Limb (tissue), 2 donors: ENCODE data around the gene TGFBR3L.
"Not testable (repeated sequence)": the region's sequence is repeated elsewhere in the genome, so short reads cannot be mapped to it uniquely, and the experiment has no call there.

Experiments used
- DNase-seq, 2 donors: peaks; one replicate each; pipeline ENCODE4 v3.0.0-alpha.2; 2016; ENCODE audit errors: extremely low spot score in 2 of 2

The TGFBR3L gene

GRCh38 chr19:7916103-7916954 lies 1.7 kb downstream of the TGFBR3L start:
- DNase-seq: no peak

DNA sequence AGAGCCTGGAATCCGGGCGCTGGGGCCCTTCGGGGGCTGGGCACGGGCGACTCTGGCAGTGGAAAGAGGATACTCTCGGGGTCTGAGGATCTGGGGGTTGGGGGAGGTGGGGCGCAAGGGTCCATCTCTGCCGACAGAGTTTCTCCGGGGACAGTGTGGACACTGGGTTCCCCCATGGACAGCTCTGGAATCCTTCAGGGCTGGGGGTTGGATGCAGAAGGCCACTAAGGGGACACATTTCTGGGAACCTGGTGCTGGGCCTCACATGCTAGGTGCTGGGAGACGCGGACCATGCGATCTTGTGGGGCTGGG lies 2.3 kb downstream of the TGFBR3L start:
- DNase-seq: peak in 1 of 2 donors; percentile 56

- peak in 1 of 2 donors; percentile 70 for DNase-seq
Observed at GRCh38 chr19:7917267-7918061, 2.8 kb downstream of the TGFBR3L start.

- DNase-seq: not testable (repeated sequence)
Observed at GRCh38 chr19:7918062-7918614, 3.5 kb downstream of the TGFBR3L start.

DNA sequence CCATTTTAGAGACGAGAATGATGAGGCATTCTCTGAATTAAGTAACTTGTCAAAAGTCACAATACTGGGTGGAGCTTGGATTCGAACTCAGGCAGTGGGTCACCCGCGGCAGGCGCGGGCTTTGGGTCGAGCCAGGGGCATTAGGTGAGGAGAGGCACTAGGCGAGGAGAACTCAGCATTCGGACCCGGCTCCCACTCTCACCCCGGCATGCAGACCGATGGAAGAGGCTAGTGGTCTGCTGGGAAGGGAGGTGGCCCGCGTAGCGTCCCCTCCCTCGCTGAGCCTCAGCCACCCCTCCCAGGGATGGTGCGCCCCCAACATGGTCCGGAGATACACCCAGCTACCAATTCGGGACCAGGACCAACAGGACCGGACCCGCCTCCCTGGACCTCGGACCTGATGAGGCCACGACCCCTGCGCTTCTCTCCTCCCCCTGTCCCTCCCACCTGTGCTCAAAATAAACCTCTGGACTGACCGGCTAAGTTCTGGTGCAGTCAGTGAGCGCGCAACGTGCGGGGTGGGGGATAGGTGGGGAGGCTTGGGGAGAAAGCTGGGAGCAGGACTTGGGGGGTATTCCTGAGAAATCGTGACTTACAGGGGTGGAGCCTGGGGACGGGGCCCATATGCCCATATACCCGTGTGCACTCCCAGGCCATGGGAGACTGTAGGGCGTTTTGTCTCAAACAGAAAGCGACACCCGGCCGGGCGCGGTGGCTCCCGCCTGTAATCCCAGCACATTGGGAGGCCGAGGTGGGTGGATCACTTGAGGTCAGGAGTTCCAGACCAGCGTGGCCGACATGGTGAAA lies 4.2 kb downstream of the TGFBR3L start:
- peak in 1 of 2 donors; percentile 38 for DNase-seq

DNA sequence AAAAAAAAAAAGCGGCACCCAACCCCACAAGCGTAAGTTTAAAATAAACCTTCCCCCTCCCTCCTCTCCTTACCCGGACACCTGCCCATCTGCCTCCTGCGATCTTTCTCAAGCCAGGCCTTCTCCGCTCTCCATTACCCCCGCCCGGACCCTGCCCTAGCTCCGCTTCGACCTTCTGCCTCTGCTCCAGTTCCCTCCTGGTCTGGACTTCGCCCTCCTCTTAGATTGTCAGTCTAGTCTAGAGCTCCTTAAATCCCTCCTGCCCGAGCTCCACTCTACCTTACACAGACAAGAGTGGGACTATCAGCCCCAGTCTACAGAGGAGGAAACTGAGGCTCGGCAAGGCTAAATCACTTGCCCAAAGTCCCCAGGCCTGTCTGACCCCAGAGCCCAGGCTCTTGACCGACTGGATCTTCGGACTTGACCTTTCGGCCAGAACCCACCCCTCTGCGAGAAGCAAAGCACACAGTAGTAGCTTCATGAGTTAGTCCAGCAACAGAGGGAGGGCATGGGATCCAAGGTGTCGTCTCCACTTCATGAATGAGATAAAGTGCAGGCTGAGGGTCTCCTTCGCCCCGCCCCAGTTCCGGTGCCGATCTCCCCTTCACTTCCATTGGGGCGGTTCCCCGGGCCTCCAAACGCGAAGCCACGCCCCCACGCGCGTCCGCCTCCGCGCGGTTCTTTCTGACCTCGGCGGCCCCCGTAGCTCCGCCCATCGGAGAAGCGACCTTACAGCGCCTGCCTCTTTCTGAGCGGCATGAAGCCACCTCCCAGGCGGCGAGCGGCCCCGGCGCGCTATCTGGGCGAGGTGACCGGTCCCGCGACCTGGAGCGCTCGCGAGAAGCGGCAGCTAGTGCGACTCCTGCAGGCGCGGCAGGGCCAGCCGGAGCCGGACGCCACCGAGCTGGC lies 5.2 kb downstream of the TGFBR3L start, which contains the start of gene SNAPC2:
TSS of gene SNAPC2 (plus strand) at position 729 of the 909 bp plus-strand sequence. CDS start at position 758, 29 bp downstream.
- peak; percentile 92 to 99 for DNase-seq

DNA sequence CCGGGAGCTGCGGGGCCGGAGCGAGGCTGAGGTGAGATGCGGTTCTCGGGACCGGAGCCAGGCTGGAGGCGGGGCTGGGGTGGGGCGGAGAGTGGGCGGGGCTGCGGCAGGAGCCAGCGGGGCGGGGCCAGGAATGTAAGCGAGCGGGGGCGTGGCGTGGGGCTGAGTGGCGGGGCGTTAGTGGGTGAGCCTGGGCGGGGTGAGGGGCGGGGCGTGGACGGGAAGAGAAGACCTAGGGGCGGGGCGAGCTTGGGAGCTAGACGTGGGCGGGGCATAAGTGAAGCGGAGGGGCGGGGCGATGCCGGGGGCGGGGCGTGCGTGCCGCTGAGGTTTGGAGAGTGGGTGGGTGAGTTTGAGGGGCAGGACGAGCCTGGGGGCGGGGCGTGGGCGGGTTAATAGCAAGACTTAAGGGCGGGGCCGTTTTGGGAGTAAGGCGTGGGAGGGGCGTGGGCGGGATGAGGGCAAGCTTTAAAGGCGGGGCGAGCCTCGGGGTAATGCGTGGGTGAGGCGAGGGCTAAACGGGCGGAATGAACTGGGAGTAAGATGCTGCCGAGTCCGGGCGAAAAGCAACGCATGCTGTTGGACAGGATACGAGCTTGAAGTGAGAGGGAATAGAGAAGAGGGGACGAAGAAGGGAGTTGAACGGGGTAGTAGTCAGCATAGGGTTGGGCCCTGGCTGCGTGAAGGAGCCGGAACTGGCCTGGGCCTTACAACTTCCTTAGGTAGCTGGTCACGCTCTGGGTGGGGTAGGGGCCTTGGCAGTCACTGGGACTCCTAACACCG lies 6.1 kb downstream of the TGFBR3L start:
- peak; percentile 99 to 100 for DNase-seq

GRCh38 chr19:7921302-7921966 lies 6.8 kb downstream of the TGFBR3L start:
- DNase-seq: no peak

DNA sequence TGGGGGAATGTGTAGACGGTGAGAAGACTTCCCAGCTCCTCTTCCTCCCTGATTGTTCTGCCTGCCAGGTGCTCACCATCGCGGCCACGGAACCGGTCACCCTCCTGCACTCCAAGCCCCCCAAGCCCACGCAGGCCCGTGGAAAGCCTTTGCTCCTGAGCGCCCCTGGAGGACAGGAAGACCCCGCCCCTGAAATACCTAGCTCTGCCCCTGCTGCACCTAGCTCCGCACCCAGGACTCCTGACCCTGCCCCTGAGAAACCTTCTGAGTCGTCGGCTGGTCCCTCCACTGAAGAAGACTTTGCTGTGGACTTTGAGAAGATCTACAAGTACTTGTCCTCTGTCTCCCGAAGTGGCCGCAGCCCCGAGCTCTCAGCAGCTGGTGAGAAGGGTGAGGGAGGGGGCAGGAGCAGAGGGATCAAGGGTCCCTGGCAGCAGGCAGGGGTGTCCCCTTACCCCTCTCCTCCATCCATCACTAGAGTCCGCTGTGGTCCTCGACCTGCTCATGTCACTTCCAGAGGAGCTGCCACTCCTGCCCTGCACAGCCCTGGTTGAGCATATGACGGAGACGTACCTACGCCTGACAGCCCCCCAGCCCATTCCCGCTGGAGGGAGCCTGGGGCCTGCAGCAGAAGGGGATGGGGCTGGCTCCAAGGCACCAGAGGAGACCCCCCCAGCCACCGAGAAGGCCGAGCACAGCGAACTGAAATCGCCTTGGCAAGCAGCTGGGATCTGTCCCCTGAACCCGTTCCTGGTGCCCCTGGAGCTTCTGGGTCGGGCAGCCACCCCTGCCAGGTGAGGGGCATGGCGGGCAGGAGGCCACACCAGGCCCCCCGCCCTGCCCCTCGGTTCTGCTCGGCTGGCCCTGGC lies 7.6 kb downstream of the TGFBR3L start:
- DNase-seq: peak in 1 of 2 donors; percentile 35

GRCh38 chr19:7922836-7923195 lies 8.2 kb downstream of the TGFBR3L start:
- DNase-seq: no peak

DNA sequence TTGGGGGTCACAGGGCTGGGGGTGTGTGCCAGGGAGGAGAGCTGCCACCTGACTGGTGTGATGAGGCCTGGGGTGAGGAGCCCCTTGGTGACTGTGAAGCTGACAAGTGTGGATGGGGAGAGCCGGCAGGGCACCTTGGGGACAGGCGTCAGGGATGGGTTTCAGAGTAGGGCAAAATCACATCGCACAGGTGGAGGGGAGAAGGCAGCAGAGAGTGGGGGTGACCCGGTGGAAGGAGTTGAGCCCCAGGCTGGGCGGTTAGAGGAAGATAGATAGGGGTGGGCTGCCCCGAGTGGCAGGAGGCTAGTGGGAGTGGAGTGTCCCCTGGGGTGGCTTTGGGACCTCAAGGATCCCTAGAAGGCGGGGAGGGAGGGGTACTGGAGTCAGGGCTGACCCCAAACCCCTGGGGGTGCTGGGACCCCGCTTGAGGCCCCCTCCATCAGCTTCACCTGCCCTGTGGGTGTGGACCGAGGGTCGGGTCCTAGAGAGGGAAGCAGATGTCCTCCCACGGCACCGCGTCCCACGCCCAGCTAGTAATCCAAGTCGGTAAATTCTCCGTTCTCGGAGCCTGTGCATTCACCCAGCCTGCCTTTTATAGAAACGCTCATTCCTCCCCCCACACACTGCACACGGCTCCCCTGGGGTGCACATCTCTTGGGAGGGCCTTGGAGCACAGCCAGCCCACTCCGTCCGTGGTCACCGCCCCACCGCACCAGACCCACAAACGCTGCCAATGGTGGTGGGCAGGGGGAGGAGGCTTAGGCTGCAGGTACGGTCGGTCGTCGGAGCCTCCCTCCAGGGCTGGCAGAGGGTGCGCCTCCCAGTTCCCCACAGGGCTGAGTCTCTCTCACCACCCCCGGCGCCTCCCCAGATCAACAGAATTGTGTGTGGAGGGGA lies 8.9 kb downstream of the TGFBR3L start:
- peak in 1 of 2 donors; percentile 48 for DNase-seq

GRCh38 chr19:7924241-7924640 lies 9.6 kb downstream of the TGFBR3L start:
- no peak for DNase-seq

GRCh38 chr19:7924651-7925170 lies 10.1 kb downstream of the TGFBR3L start:
- DNase-seq: peak in 1 of 2 donors; percentile 46

- DNase-seq: peak; percentile 68 to 93
Observed at GRCh38 chr19:7925171-7925851, 10.7 kb downstream of the TGFBR3L start.

DNA sequence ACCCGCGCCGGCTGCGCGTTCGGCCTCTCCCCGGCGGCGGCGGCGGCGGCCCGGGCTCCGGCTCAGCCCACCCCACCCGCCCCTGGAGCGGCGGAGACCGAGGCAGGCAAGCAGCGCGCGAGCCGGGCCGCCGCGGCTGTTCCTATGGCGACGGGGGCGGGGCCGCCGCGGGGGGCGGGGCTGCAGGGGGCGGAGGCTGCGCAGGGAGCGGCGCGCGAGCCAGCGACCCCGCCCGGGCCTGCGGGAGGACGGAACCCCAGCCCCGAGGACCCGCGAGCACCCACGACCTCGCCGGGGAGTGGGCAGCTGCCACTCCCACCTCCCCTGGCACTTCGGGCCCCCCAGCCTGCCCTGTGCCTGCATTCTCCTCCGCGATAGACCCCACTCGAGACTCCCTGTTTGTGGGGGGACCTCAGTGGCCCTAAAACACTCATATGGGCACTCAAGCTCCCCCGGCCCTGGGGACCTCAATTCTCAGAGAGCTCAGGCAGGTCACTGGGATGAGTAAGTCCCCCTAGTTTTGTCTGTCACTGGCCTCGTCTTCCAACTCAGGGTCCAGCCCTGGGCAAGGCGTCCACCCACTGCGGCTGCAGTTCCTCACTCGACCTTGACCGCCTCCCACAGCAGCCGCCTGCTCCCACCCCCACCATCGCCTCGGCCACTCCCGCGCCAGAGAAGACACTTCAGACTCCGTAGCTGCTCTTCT lies 11.5 kb downstream of the TGFBR3L start, which contains the start of gene CTXN1:
TSS of gene CTXN1 (minus strand) at position 115 of the 706 bp plus-strand sequence. CDS start 597 bp downstream, outside the sequence.
- peak in 1 of 2 donors; percentile 93 for DNase-seq
